BE2C (cell line): ENCODE measurements around the gene MAP4K1.
"Not testable (repeated sequence)": the region's sequence is repeated elsewhere in the genome, so short reads cannot be mapped to it uniquely, and the experiment has no call there.

Source experiments
- DNase-seq: peaks from one replicate; pipeline ENCODE4 v3.0.0-alpha.2; 2020
- H3K27me3 ChIP-seq: fragments of 250-450 bp; sonication (Bioruptor Pico); 2 replicates; pipeline ENCODE4 v1.5.1; 2020; ENCODE audit warnings: mild to moderate bottlenecking
- H3K36me3 ChIP-seq: fragments of 250-450 bp; sonication (Bioruptor Pico); 2 replicates; pipeline ENCODE4 v1.5.1; 2020; ENCODE audit warnings: mild to moderate bottlenecking
- H3K4me1 ChIP-seq: fragments of 250-450 bp; sonication (Bioruptor Pico); 2 replicates; pipeline ENCODE4 v1.5.1; 2020
- H3K4me3 ChIP-seq: 2 replicates; pipeline ENCODE4 v1.5.1; 2011; ENCODE audit warnings: low read depth, low read length
- H3K9me3 ChIP-seq: fragments of 250-450 bp; sonication (Bioruptor Pico); 2 replicates; pipeline ENCODE4 v1.5.1; 2020
- TF ChIP-seq, protein P1 (sequence below): IDR thresholded peaks from 2 replicates; pipeline ENCODE4 v1.5.1; 2012; ENCODE audit warnings: mild to moderate bottlenecking, low read depth, low read length

MAP4K1 gene

DNA sequence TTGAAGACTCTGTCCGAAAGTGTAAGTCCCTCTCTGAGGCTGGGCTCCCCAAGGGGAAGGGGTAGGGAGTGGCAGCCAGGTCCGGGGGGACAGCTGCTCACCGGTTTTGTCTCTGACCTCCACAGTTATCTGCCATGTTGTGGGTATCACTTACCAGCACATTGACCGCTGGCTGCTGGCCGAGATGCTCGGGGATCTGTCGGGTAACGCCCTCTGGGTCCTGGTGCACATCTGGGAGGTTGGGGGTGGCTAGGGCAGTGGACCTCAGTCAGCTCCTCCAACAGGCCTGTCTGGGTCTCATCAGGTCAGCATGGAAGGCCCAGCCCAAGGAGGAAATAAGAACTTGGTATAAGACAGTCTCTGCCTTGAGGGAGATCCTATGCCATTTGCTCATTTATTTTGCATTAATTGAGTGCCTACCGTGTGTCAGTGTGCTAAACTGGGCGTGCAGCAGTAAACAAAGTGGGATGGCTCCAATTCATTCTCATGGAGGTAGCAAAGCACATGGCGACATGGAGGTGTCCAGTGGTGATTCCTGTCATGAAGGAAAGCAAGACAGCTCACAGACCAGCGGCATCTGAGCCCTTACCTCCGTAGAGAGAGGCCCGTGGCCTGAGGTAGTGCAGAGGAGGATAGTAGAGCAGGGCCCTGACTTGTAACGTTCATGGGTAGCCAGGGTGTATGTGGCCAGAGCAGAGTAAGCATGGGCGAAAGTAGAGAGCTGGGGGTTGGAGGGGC, 14.9 kb upstream of the MAP4K1 start:
- TF ChIP-seq, protein P1, sequence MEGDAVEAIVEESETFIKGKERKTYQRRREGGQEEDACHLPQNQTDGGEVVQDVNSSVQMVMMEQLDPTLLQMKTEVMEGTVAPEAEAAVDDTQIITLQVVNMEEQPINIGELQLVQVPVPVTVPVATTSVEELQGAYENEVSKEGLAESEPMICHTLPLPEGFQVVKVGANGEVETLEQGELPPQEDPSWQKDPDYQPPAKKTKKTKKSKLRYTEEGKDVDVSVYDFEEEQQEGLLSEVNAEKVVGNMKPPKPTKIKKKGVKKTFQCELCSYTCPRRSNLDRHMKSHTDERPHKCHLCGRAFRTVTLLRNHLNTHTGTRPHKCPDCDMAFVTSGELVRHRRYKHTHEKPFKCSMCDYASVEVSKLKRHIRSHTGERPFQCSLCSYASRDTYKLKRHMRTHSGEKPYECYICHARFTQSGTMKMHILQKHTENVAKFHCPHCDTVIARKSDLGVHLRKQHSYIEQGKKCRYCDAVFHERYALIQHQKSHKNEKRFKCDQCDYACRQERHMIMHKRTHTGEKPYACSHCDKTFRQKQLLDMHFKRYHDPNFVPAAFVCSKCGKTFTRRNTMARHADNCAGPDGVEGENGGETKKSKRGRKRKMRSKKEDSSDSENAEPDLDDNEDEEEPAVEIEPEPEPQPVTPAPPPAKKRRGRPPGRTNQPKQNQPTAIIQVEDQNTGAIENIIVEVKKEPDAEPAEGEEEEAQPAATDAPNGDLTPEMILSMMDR = no peak
- Histone ChIP-seq H3K27me3 (no peaks in the 10 kb centered on the region), H3K4me3 (no peak overlapping the region), H3K4me1 (no peaks in the 10 kb centered on the region), H3K36me3 (peaks cover 63% of the 10 kb centered on the region), H3K9me3 (no peaks in the 10 kb centered on the region)
- no peak for DNase-seq

- not testable (repeated sequence) for H3K27me3 ChIP-seq, H3K4me3 ChIP-seq, DNase-seq, H3K4me1 ChIP-seq, H3K9me3 ChIP-seq
- peaks cover 70% of the 10 kb centered on the region for H3K36me3 ChIP-seq
These were observed 14.2 kb upstream of the MAP4K1 start for GRCh38 chr19:38631811-38632475.

- H3K36me3 ChIP-seq = peaks cover 72% of the 10 kb centered on the region
These were observed 13.5 kb upstream of the MAP4K1 start for GRCh38 chr19:38631301-38631700.

GRCh38 chr19:38629568-38629967, 11.8 kb upstream of the MAP4K1 start:
- Histone ChIP-seq H3K27me3 (no peaks in the 10 kb centered on the region), H3K4me3 (no peak overlapping the region), H3K36me3 (peaks cover 69% of the 10 kb centered on the region), H3K4me1 (no peaks in the 10 kb centered on the region), H3K9me3 (no peaks in the 10 kb centered on the region)
- DNase-seq = no peak
- TF ChIP-seq, protein P1 = no peak

More at GRCh38 chr19:38631301-38631700, 13.5 kb upstream of the MAP4K1 start:
- H3K27me3 ChIP-seq, H3K4me1 ChIP-seq, H3K4me3 ChIP-seq, DNase-seq, H3K9me3 ChIP-seq: not testable (repeated sequence)

- no peaks in the 10 kb centered on the region for H3K9me3 ChIP-seq
- no peaks in the 10 kb centered on the region for H3K4me1 ChIP-seq
- DNase-seq = no peak
- TF ChIP-seq, protein P1 = no peak
- peaks cover 82% of the 10 kb centered on the region for H3K36me3 ChIP-seq
- H3K4me3 ChIP-seq = no peak overlapping the region
- H3K27me3 ChIP-seq = no peaks in the 10 kb centered on the region
These were observed 8.6 kb upstream of the MAP4K1 start for GRCh38 chr19:38626401-38626800.

- no peaks in the 10 kb centered on the region for H3K27me3 ChIP-seq
- DNase-seq = no peak
- peaks cover 88% of the 10 kb centered on the region for H3K36me3 ChIP-seq
- TF ChIP-seq, protein P1 = no peak
- H3K4me3 ChIP-seq = no peak overlapping the region
- no peaks in the 10 kb centered on the region for H3K9me3 ChIP-seq
- no peaks in the 10 kb centered on the region for H3K4me1 ChIP-seq
These were observed 7.1 kb upstream of the MAP4K1 start for GRCh38 chr19:38624822-38625221.
